Psoas muscle (tissue), 8 donors: ENCODE measurements around the gene FAM81B. TPM values are rescaled to one million over a fixed set of nuclear protein-coding genes. Genes with fewer than 3 reads are reported as not detected.

Experiments
- ATAC-seq, 4 donors: fragments of 200-7000 bp; cut with Tn5 transposase; one replicate each; pipeline ENCODE4 v1.9.1; 2020; ENCODE audit warnings: moderate library complexity in 3 of 4, mild to moderate bottlenecking in 2 of 4
- DNase-seq, 2 donors: peaks; one replicate each; pipeline ENCODE4 v3.0.0-alpha.2; 2020
- H3K27ac ChIP-seq: fragments of 200-600 bp; one replicate; pipeline ENCODE4 v1.8.0; 2022
- H3K27me3 ChIP-seq, 3 donors: fragments of 200-600 bp in 1 of 3; one replicate each; pipeline versions ENCODE4 v1.6.1 to v1.8.0; 2013 to 2022; ENCODE audit warnings: low read length in 2 of 3, mild to moderate bottlenecking in 2 of 3, moderate library complexity in 1 of 3; ENCODE audit not compliant: insufficient read depth in 3 of 3
- H3K36me3 ChIP-seq, 2 donors: fragments of 200-600 bp in 1 of 2; one replicate each; pipeline versions ENCODE4 v1.6.1 to v1.8.0; 2013 to 2022; ENCODE audit warnings: low read depth in 1 of 2, mild to moderate bottlenecking in 1 of 2, moderate library complexity in 1 of 2; ENCODE audit not compliant: insufficient read depth in 1 of 2
- H3K4me1 ChIP-seq: fragments of 200-600 bp; one replicate; pipeline ENCODE4 v1.8.0; 2022
- H3K4me3 ChIP-seq: fragments of 200-600 bp; one replicate; pipeline ENCODE4 v1.8.0; 2022; ENCODE audit warnings: mild to moderate bottlenecking
- H3K9me3 ChIP-seq: fragments of 200-600 bp; one replicate; pipeline ENCODE4 v1.8.0; 2022
- CTCF ChIP-seq: fragments of 200-600 bp; IDR thresholded peaks from one replicate; pipeline ENCODE4 v1.8.0; 2022; ENCODE audit warnings: antibody characterized with exemption
- WGBS, 3 donors: extraction: QIAGEN DNeasy Blood & Tissue Kit; methylation state at CpG; one replicate each; pipeline versions ENCODE4 v1.1.6 to v1.1.7; 2013; 5-methylcytosine and 5-hydroxymethylcytosine counted together
- intact Hi-C, 2 donors: fragments of 100-400 bp; cut with DNase I; formaldehyde crosslinking; loops; one replicate each; pipeline versions ENCODE4 v1.11.0 to v1.14.2; 2022
- polyA plus RNA-seq, 3 donors: library from polyadenylated mRNA; stranded (reverse); fragments of 200-250 nt; gene quantifications; one replicate each; pipeline ENCODE4 v1.2.3, GENCODE V29; 2013
- total RNA-seq, 4 donors: library from RNA; stranded (reverse); fragmentation: NEBNext Ultra II Directional in 2 of 4; extraction: Animal tissue kit (Norgen Biotek cat#: 25700) in 2 of 4; gene quantifications; one replicate each; pipeline versions ENCODE4 v1.2.1 to v1.2.4, GENCODE V29; 2021 to 2023
- donor health status: healthy with polysubstance abuse.
- donor health status: DM: no; HTN: no; CAD: no; lungs with moderate emphysema.
- donor health status: Bipolar disorder and iron deficiency.
- donor health status: healthy.
- donor health status: DM: yes; HTN: yes; CAD: no.
- donor health status: DM: no; HTN: no; CAD: no.
- donor health status: DM: no; HTN: no; CAD: no.
- donor health status: DM: yes; HTN: yes; CAD: no.

Gene FAM81B
- total and polyA plus RNA-seq, 7 donors: not detected

- WGBS, 3 donors: 80 to 90% (median 87%) methylated on average over 2 of the region's 2 CpGs
Observed at GRCh38 chr5:95411474-95411873, 20.3 kb downstream of the FAM81B start.

GRCh38 chr5:95414451-95414850 lies 23.3 kb downstream of the FAM81B start:
- no peak for TF ChIP-seq CTCF
- 29 to 45% (median 38%) methylated on average over 4 of the region's 4 CpGs for WGBS, 3 donors
- no peak for DNase-seq

More at GRCh38 chr5:95411474-95411873, 20.3 kb downstream of the FAM81B start:
- Histone ChIP-seq H3K27ac (no peak overlapping the region), H3K36me3 (no peaks in the 10 kb centered on the region), H3K27me3 (no peaks in the 10 kb centered on the region), H3K4me1 (no peaks in the 10 kb centered on the region), H3K9me3 (no peaks in the 10 kb centered on the region), H3K4me3 (no peak overlapping the region)
- intact Hi-C loops: no loop called here
- TF ChIP-seq CTCF: no peak
- DNase-seq (no peak), ATAC-seq (no peak)

GRCh38 chr5:95417971-95418370 lies 26.8 kb downstream of the FAM81B start:
- no peaks in the 10 kb centered on the region for H3K4me1 ChIP-seq
- ATAC-seq: no peak
- no peak overlapping the region for H3K27ac ChIP-seq
- H3K27me3 ChIP-seq: no peaks in the 10 kb centered on the region
- no peak for TF ChIP-seq CTCF
- intact Hi-C loops: no loop called here
- H3K4me3 ChIP-seq: no peak overlapping the region
- DNase-seq: no peak
- no peaks in the 10 kb centered on the region for H3K36me3 ChIP-seq
- no peaks in the 10 kb centered on the region for H3K9me3 ChIP-seq
- WGBS, 3 donors: 85 to 92% (median 88%) methylated on average over 3 of the region's 3 CpGs

More at GRCh38 chr5:95414451-95414850, 23.3 kb downstream of the FAM81B start:
- H3K4me3 ChIP-seq: no peak overlapping the region
- no peaks in the 10 kb centered on the region for H3K36me3 ChIP-seq
- no peaks in the 10 kb centered on the region for H3K4me1 ChIP-seq
- no peaks in the 10 kb centered on the region for H3K27me3 ChIP-seq
- H3K27ac ChIP-seq: no peak overlapping the region
- no peak for ATAC-seq
- H3K9me3 ChIP-seq: no peaks in the 10 kb centered on the region
- intact Hi-C loops: no loop called here

- H3K27ac ChIP-seq: no peak overlapping the region
- WGBS, 3 donors: 68 to 73% (median 71%) methylated on average over 3 of the region's 3 CpGs
- H3K36me3 ChIP-seq: no peaks in the 10 kb centered on the region
- H3K4me1 ChIP-seq: no peaks in the 10 kb centered on the region
- TF ChIP-seq CTCF: no peak
- DNase-seq (no peak), ATAC-seq (no peak)
- H3K9me3 ChIP-seq: no peaks in the 10 kb centered on the region
- intact Hi-C loops: no loop called here
- H3K27me3 ChIP-seq: no peaks in the 10 kb centered on the region
- H3K4me3 ChIP-seq: no peak overlapping the region
Observed at GRCh38 chr5:95422838-95423237, 31.7 kb downstream of the FAM81B start.

GRCh38 chr5:95424016-95424415 lies 32.9 kb downstream of the FAM81B start:
- no peak for DNase-seq
- Histone ChIP-seq H3K4me3 (no peak overlapping the region), H3K36me3 (no peaks in the 10 kb centered on the region), H3K4me1 (no peaks in the 10 kb centered on the region), H3K9me3 (no peaks in the 10 kb centered on the region), H3K27me3 (no peaks in the 10 kb centered on the region), H3K27ac (no peak overlapping the region)
- WGBS, 3 donors: 80 to 95% (median 85%) methylated on average over 4 of the region's 4 CpGs
- intact Hi-C loops: no loop called here
- no peak for TF ChIP-seq CTCF
- no peak for ATAC-seq
